HG02571 (cell line): ENCODE results near the gene STK10.

Experiments used
- ATAC-seq: cut with Tn5 transposase; IDR thresholded peaks from one replicate; pipeline ENCODE4 v1.9.1; 2021; ENCODE audit warnings: mild to moderate bottlenecking, moderate library complexity; ENCODE audit not compliant: unreplicated experiment

STK10 gene

DNA sequence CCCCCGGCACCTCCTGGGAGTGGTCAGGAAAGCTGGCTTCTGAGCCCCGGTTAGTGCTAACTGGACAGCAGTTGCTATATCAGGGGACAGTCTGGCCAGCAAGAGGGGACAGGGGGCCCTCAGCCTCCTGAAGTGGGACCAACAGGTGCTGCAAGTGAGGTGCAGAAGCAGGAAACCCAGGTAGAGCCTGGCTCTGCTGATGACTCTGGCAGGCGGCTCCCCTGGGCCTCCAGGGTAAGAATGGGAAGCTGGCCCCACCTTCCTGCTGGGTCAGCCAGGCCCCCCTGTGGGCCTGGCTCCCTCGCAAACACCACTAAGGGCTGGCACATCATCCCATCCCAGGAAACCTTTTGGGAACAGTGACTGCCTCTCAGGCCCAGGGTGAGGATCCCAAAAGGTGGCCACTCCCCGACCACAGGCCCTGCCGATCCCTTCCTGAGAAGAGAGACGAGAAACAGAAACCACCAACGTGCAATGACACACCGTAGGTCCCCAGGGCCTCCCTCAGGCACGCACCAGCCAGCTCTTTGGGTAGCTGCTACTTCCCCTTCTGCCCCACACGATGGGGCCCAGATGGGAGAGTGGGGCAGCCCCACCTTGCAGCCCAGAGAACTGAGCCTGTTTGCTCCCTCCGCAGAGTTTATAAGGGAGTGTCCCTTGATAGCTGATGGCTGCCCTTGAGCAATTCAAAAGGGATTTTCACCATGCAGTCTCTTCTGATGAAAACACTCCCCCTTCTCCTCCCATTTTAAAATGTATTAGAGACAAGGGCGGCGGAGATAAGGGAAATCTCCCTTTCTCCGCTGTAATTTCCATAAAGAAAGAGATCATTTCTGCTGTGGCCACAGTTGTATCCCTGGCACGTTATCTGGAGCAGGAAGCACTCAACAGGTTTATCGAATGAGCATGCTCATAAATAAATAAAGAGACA is 76.8 kb downstream of the STK10 start:
- peak; percentile 79 for ATAC-seq

DNA sequence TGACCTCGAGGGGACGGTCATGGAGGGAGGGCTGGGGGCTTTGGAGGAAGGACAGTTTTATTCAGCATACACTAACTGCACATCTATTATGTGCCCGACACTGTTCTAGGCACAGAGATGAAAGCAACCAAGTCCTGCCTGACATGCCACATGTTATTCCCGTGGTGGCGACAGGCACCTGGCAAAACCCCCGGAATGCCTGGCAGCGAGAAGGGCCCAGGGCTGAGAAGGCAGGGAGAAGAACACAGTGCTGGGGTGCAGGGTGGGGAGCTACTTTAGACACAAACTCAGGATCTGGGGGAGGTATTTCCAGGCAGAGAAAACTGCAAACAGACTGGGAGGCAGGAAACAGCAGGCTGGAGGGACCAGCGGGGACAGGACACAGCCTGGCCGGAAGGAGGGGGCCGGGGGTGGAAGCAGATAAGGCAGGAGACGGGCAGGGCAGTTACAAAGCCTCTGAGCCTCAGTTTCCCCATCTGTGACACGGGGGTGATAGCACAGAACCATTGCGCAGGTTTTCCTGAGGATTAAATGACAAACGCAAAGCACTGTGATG is 77.7 kb downstream of the STK10 start:
- ATAC-seq, result no peak

DNA sequence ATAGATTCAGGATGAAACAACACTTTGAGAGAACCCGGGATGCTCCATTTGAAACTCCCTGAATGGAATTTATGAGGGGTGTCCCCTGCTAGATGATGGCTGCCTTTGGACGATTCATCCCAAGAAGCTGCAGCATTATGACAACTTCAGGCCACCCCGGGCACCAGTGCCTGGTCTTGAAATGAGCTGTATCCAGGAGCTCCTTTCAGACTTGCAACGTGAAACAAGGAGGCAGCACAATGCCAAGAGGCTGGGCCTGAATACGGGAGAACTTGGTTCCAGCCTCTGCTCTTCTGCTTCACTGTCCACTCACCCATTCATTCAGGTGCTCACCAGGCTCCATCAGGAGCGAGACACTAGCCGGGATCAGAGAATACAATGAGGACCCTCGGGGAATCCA is 78.3 kb downstream of the STK10 start:
- no peak for ATAC-seq

DNA sequence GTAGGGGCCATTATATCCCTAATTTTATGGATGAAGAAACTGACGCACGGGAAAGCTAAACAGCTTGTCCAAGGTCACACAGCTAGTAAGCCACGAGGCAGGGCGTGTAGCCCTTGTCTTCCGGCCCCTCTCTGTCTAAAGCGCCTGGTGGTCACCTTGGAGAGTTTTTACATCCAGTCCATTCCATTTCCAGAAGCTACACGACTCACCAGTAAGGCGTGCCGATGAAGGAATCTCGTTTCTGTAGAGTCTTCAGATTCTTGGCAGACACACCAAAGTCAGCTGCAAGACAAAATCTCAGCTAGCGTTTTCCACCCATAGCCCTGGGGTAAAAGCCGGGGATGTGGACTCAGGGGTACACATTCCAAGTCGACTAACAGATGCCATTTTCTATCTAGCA is 80.5 kb downstream of the STK10 start:
- ATAC-seq, result no peak

DNA sequence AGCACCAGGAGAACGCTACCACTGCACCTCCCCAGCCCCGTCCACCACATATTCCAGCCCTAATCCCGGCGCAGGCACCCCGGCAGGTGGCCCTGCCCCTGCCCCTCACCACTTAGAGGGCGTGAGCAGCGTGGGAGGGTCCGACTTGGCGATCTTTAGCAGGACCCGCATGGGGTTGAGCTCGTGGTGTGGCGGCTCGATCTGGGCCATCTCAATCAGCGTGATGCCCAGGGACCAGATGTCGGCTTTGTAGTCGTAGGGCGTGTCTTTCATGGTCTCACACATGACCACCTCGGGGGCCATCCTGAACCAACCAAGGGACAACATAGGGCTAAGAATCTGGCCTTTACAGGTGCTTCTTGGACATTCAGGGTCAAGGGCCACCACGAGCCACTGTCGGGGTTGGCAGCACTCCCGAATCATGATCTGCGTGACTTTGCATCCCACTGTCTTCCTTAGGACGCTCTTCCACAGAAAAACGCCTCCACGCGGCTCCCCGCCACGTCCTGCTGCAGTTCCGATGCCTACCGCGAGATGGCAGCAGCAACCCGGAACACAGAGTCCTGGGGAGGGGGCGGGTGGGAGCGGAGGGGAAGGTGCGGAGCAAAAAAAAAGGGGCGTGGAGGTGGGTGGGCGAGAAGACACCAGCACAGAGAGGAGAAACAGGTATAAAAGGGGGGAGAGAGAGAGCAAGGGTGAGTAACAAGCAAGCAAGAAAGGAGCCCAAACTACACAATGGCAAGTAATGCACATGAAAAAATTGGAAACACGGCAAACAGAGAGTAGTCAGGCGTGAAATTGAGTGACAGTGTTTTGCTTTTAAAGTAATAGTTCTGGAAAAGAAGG is 81.3 kb downstream of the STK10 start:
- ATAC-seq, result no peak

DNA sequence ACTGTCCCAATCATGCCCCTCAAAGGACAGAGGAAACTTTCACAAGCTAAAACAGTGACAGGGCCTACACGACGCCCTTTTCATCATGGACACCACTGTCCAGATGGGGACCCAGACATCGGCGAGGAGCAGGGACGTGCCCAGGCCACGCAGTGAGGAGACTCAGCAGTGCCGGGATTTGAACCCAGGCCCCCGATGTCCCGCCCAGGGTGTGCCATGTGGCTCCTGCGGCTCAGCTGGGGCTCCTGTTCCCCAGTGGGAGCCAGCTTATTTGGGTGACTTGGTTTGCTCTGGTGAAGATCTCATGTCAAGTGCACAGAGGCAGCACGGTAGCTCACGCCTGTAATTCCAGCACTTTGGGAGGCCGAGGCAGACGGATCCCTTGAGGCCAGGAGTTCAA is 82.2 kb downstream of the STK10 start:
- ATAC-seq, result no peak

DNA sequence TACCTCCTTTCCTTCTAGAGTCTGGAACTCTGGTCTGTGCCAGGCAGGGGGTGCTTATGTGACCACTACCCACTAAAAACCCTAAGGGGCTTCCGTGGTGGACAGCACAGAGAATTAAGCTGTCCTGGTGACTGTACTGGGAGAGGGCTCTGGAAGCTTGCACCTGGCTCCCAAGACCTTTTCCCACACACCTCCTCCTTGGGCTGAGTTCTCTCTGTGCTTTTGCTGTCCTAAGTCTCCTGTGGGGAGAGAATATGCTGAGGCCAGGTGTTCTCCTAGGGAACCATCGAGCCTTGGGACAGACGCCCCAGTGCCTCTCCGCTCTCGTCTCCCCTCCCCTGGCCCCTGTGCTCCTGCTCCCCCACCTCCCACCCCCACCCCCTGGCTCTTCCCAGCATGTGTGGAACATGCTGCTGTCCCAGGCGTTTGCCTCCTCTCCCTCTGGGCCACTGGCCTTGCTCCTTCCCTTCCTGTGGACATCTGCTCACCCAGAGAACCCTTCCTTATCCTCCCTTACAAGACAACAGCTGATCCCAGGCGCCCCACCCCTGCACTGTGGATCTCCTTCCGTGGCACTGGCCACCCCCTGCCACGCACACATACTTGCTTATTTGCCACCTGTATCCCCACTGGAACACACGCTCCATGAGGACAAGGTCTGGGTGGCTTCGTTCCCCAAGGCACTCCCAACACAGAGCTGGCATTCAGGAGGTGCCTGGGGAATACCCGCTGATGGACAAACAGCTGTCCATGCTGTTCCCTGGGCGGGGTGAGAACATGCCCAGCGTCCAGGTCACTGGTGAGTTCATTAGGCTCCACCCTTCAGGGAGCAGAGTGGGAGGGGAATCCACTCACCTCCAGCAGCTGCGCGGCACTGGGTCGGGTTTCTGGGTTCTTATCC is 83.0 kb downstream of the STK10 start:
- no peak for ATAC-seq

DNA sequence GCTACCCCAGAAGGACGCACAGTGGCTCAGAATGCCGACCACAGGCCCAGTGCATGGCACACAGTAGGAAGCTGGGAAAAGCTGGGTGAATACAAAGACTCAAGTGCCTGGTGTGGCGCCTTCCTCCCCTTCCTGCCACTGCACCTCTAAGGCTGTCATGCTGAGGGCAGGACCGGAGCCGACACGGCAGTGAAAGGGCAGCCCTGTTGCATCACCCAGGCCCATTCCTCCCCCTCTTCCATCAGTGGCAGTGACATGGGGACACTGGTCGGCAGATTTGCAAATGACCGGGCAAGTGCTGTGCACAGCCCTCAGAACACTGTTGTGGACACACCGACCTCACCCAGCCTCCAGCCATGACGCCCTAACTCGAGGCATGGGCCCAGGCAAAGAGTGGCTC is 84.0 kb downstream of the STK10 start:
- ATAC-seq, result no peak

DNA sequence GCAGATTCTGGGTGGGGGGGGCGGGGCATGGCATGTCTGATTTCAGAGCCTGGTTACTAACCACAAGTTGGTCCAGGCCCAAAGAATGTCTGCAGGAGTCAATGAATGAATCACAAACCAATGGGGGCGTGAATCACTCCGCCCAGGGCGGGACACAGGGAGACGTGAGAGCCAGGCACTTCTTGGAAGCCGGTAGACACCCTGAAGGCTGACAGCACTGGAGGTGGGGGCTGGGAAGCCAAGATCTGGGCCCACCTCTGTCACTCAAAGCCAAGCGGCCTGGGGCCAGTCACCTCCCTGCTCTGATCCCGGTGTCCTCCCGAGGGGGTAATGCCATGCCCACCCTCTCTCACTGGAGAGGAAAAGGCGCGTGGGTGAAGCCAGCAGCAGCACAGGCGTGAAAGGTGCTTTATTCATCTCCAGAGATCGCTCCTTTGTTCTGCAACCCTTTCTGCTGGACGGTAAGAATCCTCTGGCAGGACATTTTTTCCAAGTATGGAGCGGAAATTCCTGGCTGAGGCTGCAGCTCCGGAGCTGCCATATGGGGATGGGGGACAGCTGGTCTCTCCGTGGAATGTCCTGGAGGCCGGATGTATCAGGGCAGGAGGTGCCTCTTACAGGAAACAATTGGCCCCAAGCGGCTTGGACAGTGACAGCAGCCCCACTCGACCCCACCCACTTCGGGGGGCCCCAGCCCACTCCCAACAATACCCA is 85.0 kb downstream of the STK10 start:
- no peak for ATAC-seq

DNA sequence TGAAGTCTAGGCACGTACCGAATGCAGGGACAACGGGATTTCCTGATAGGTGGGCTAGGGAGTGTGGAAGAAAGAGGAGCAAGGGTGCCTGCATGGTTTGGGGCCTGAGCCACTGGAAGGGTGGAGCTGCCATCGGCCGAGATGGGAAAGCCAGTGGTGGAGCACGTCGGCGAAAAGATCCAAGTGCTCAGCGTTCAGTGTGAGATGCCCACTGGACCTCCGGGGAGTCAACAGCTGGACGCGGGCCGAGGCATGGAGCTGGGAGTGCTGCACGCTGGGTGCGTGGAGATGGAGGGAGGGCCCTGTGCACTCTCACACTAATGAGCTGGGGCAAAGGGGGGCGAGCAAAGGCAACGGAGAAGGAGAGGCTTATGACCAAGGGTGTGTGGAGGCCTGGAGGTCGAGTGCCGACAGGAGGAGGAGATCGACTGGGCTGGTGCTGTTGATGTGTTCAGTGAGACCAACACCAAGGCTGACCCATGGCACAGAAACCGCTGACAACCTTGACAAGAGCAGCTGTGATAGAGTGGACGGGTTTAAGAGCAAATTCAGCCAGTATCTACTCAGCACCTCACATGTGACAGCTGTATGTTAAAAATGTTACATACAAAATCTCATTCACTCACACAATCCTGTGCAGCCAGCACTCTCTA is 85.7 kb downstream of the STK10 start:
- ATAC-seq, result no peak

DNA sequence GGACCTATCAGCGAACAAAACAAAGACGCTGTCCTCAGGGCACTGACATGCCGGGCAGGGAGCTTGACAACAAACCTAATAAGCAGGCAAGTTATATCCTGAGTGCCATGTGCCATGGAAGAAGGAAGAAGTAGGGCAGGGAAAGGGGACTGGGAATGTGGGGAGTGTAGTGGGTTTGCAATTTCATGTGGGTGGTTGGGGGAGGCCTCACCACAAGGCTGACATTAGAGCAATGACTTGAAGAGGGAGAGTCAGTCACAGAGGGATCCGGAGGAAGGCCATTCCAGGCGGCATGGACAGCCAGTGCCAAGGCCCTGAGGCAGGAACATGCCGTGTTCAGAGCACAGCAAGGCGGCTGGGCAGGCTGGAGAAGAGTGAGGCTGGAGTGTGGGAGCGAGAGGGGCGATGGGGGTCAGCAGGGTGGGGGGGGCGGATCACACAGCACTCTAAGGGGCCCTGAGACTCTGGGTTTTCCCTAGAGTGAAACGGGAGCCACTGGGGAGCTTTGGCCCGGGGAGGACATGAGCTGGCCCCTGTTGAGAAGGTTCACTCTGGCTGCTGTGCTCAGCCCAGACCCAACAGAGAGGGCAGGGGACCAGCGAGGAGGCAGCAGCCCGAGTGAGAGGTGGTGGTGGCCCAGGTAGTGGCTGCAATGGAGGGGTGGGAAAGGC is 86.3 kb downstream of the STK10 start:
- no peak for ATAC-seq

DNA sequence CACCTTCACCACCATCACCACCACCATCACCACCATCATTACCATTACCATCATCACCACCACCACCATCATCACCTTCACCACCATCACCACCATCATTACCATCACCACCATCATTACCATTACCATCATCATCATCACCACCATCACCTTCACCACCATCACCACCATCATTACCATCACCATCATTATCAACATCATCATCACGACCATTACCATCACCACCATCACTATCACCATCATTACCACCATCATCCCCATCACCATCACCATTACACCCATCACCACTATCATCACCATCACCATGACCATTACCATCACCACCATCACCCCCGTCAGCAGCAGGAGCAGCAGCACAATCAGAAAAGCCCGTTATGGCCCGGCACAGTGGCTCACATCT is 89.1 kb downstream of the STK10 start:
- no peak for ATAC-seq

DNA sequence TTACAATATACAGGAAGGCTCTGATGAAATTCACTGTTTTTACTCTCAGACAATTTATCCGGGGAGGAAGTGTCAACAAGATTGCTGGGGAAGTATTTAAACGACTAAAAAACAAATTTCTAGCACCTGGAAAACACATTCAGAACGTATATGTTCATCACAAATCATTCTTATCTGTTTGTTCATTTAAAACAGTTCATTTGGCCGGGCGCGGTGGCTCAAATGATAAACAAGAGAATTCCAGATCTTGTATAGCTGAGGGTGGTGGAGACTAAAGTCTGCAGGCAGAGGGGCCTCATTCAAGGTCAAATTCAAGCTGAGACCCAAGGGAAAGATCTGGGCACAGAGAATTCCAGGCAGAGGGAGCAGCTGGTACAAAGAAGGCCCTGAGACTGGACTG is 90.0 kb downstream of the STK10 start:
- no peak for ATAC-seq

DNA sequence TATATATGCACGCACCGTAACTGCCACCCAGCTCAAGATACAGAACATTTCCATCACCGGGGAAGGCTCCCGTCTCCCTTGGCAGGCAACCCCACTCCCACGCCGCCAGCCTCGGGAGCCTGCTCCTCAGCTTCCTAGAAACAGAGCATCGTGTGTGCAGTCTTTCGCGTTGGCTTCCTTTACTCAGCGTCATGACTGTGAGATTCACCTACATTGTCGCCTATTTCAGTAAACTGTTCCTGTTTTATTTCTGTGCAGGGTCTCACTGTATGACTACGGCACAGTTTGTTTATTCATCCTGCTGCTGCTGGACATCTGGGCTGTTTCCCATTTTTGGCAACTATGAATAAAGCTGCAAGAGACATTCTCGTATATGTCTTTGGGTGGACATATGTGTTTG is 90.7 kb downstream of the STK10 start:
- no peak for ATAC-seq

DNA sequence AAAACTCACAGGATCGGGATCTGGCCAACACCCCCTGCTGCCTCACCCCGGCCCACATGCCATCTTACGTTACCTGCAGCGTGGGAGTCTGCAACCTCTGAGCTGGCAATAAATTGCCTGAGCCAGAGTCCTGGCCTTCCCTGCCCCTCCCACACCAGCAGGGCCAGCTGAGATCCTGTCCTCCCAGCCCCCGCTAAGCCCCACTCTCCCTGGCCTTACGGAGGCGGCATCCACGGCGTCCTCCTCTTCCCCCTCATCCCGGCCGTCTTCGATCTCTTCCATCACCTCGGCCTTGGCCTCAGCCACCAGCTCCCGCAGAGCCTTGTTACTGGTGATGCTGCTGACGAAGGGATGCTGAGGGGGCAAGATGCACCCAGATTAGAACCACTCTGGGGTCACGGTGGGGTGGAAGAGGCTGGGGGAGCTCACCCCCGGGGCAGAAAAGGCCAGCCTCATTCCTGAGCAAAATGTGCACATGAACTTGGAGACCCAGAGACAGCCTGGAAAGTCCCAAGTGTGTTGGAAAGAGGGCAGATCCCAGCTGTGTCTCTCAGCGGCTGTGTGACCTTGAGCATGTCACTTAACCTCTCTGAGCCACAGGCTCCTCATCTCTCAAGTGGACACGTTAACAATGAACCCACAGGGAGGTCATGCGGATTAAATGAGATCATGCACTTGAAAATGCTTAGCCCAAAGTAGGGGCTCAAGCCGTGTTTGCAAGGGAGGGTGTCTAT is 91.7 kb downstream of the STK10 start:
- no peak for ATAC-seq

DNA sequence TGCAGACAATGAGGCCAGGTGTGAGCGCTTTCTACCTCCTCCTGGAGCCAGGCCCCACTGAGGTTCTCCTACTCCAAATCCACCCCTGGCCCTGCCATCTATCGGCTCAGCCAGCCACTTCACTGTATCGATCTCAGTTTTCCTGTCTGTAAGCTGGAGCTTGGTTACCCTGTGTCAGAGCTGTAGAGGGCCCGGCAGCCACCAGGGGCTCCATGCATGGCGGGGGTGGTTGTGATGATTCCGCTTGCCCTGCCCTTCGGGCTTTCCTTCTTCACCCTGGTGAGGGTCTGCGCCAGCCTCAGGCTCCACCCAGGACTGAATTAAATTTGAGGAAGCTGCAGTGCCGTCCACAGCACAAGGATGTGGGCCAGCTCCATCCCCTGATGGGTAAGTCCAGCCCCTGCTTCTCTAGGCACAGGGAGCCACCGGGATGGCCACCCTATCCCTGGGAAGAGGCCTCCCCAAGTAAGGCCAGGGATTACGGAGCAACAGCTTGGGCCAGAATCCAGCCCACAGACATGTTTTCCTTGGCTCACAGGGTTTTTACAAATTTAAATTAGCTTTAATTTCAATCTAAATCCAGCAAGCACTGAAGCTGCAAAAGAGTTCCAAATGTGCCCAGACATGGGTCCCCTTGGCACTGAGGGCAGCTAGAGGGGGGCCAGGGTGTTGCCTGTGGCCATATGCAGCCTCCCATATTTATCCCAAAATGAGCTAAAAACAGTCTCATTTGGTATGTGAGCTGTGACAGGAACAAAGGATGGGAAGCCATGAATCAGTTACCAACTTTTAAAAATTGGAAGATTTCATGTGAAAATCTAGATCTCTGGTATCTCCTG is 92.4 kb downstream of the STK10 start:
- ATAC-seq, result no peak

DNA sequence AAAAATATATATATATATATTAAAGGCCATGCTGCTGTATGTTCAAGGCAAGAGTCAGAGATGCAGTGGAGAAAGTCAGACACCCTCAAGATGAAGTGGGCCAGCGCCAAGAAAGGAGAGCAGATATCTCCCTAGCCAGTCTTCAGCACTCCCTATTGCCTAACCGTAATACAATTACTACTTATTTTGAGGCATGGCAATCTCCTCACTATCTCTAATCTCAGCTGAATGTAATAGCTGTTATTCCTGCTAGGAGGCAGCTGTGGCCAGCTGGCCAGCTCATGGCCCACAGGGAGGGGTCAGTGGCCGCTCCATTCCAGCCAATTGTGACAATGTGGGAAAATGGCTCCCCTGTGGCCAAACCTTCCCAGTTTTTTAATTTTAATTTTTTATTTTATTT is 94.1 kb downstream of the STK10 start:
- no peak for ATAC-seq
